Measurements from ENCODE around the gene TLE3.

DNA sequence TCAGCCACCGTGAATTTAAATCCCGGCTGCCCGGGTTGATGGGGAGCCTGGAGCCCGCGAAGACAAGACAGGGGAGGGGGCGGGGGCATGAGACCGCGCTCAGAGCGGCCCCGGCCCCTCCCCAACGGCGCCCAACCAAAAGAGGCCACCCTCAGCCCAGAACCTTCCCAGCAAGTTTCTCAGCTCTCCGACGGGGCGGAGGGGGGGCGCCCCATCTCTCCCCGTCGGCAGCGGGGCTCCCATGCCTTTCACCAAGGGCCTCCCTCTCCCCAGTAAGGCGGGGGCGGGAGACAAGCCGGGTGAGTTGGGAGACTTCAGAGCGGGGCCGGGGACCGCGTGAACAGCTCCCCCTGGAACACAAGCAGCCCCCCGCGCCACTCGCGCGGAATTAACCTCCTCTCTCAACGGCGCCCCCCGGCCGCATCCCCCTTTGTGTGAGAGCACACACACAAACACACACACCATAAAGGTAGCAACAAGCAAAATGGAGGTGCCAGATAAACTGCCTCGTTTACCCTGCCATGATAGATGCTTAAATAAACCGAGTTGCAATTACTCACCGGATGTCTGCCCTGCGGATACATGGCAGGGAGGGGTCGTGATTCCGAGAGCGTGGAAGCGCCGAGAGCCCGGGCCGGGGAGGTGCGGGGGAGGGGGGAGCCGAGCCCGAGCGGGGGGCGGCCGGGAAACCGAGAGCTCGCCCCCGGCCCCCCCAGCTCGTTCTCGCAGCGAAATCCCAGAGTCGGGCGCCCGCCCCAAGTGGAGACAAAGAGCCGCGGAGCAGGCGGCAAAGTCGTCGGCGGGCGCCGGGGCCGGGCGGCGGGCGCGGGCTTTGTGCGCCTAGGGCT, 1.3 kb downstream of the TLE3 start:
- peak in 1 of 2 donors; percentile 15 for TF ChIP-seq POLR2A (IDR thresholded peaks at IDR 0.05)
- TF ChIP-seq, protein P1, sequence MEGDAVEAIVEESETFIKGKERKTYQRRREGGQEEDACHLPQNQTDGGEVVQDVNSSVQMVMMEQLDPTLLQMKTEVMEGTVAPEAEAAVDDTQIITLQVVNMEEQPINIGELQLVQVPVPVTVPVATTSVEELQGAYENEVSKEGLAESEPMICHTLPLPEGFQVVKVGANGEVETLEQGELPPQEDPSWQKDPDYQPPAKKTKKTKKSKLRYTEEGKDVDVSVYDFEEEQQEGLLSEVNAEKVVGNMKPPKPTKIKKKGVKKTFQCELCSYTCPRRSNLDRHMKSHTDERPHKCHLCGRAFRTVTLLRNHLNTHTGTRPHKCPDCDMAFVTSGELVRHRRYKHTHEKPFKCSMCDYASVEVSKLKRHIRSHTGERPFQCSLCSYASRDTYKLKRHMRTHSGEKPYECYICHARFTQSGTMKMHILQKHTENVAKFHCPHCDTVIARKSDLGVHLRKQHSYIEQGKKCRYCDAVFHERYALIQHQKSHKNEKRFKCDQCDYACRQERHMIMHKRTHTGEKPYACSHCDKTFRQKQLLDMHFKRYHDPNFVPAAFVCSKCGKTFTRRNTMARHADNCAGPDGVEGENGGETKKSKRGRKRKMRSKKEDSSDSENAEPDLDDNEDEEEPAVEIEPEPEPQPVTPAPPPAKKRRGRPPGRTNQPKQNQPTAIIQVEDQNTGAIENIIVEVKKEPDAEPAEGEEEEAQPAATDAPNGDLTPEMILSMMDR (IDR thresholded peaks at IDR 0.05), result no peak

All from Peyer's patch (tissue), 4 donors.